Measurements from ENCODE around the gene ST8SIA5. TPM values are rescaled to one million over a fixed set of nuclear protein-coding genes. Genes with fewer than 3 reads are reported as not detected.

Gene ST8SIA5
- total and polyA plus RNA-seq, 2 of the 13 experiments (the other 11 are each of a cell fraction or from before 2014, with no cell fraction given), result 0.07 to 0.20 TPM

DNA sequence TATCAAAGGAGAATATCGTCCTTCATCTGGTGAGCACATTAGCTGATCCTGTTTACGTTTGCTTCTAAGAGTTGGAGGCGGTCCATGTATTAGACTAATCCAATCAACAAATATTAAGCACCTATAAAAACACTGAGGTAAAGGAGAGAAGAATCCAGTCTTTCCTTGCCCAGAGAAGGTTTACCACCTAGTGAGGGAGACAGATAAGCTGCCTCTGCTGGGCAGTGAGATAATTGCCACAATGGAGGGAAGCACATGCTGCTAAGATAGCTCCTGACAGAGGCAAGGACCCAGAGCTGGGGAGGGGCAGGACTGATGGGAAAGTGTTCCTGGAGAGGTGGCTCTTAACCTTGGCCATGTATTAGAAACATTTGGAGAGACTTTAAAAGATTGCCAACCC lies 36.7 kb upstream of the ST8SIA5 start (continued):
- TF ChIP-seq ZNF512B (CRISPR knock-in tag; IDR thresholded peaks at IDR 0.05; ENCODE audit: borderline replicate concordance) (no peak), PRMT3 (CRISPR knock-in tag; IDR thresholded peaks at IDR 0.05; ENCODE audit: borderline replicate concordance, low read depth) (no peak), RXRA (CRISPR knock-in tag; IDR thresholded peaks at IDR 0.05) (no peak), WIZ (CRISPR knock-in tag; IDR thresholded peaks at IDR 0.05) (no peak), FOXO1 (CRISPR knock-in tag; IDR thresholded peaks at IDR 0.05) (no peak), ZNF713 (CRISPR knock-in tag; IDR thresholded peaks at IDR 0.05) (no peak), ZSCAN30 (CRISPR knock-in tag; IDR thresholded peaks at IDR 0.05) (no peak)

- Histone ChIP-seq H3K79me2 (ENCODE audit: insufficient read depth, low read length) (no peaks in the 10 kb centered on the region), H4K20me1 (ENCODE audit: insufficient read depth, low read length) (no peaks in the 10 kb centered on the region), H3K4me3 (replicated peaks in 1 of 3; ENCODE audit: insufficient read depth in 1 of 3, low read depth in 2 of 3, low read length in 3 of 3) (no peak overlapping the region), H3K4me2 (ENCODE audit: low read depth, low read length) (no peak overlapping the region), H3K27me3 (ENCODE audit: control insufficient read depth in 1 of 2, insufficient read depth in 2 of 2, low read length in 2 of 2) (no peaks in the 10 kb centered on the region), H3K36me3 (replicated peaks in 1 of 2; ENCODE audit: control insufficient read depth in 1 of 2, insufficient read depth in 2 of 2, low read length in 2 of 2) (no peaks in the 10 kb centered on the region), H3K9ac (ENCODE audit: insufficient read depth, low read depth, low read length) (no peak overlapping the region), H3K27ac (ENCODE audit: extremely low read length, insufficient read depth, low read length) (no peak overlapping the region), H3K9me3 (ENCODE audit: low read length) (no peaks in the 10 kb centered on the region), H3K4me1 (ENCODE audit: insufficient read depth, low read length) (no peaks in the 10 kb centered on the region), H2AFZ (ENCODE audit: low read length) (no peak overlapping the region)
- 79% methylated on average over 4 of the region's 4 CpGs for WGBS (ENCODE audit: low lambda C conversion rate)
- in situ Hi-C loops (cut with HindIII; ENCODE audit: extremely low pct_ligation_motif_present, low pct_unique_long_range_greater_than_20kb), result no loop called here
- intact Hi-C loops (cut with micrococcal nuclease; ENCODE audit: unreplicated experiment), result no loop called here
- ChIA-PET POLR2A (no interaction called here), CTCF (ENCODE audit: low intra/inter-chr PET ratio, low total read pairs) (no interaction called here)
- BruUV-seq (replicated peaks), result no TSS peak
- FAIRE-seq (no peak), DNase-seq (ENCODE audit: low spot score) (no peak), ATAC-seq (no peak)
- TF ChIP-seq, protein P1, sequence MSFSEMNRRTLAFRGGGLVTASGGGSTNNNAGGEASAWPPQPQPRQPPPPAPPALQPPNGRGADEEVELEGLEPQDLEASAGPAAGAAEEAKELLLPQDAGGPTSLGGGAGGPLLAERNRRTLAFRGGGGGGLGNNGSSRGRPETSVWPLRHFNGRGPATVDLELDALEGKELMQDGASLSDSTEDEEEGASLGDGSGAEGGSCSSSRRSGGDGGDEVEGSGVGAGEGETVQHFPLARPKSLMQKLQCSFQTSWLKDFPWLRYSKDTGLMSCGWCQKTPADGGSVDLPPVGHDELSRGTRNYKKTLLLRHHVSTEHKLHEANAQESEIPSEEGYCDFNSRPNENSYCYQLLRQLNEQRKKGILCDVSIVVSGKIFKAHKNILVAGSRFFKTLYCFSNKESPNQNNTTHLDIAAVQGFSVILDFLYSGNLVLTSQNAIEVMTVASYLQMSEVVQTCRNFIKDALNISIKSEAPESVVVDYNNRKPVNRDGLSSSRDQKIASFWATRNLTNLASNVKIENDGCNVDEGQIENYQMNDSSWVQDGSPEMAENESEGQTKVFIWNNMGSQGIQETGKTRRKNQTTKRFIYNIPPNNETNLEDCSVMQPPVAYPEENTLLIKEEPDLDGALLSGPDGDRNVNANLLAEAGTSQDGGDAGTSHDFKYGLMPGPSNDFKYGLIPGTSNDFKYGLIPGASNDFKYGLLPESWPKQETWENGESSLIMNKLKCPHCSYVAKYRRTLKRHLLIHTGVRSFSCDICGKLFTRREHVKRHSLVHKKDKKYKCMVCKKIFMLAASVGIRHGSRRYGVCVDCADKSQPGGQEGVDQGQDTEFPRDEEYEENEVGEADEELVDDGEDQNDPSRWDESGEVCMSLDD (CRISPR knock-in tag; IDR thresholded peaks at IDR 0.05; ENCODE audit: borderline replicate concordance), result no peak
- TF ChIP-seq HDAC2 (CRISPR knock-in tag; IDR thresholded peaks at IDR 0.05) (no peak), TAF15 (IDR thresholded peaks at IDR 0.05; ENCODE audit: low read depth, low read length, poor library complexity, severe bottlenecking) (no peak), ZNF468 (CRISPR knock-in tag; IDR thresholded peaks at IDR 0.05) (no peak), WIZ (CRISPR knock-in tag; IDR thresholded peaks at IDR 0.05) (no peak), PAX8 (CRISPR knock-in tag; IDR thresholded peaks at IDR 0.05; ENCODE audit: borderline replicate concordance) (no peak), ZSCAN31 (CRISPR knock-in tag; IDR thresholded peaks at IDR 0.05; ENCODE audit: low read depth) (no peak), HCFC1 (IDR thresholded peaks at IDR 0.05; ENCODE audit: low read depth, low read length) (no peak), AHR (CRISPR knock-in tag; IDR thresholded peaks at IDR 0.05) (no peak), ZNF329 (CRISPR knock-in tag; IDR thresholded peaks at IDR 0.05; ENCODE audit: low read depth) (no peak), ZNF850 (CRISPR knock-in tag; conservative IDR thresholded peaks at IDR 0.05) (no peak), ADNP (CRISPR knock-in tag; IDR thresholded peaks at IDR 0.05) (no peak), ZNF326 (CRISPR knock-in tag; IDR thresholded peaks at IDR 0.05; ENCODE audit: borderline replicate concordance) (no peak)
- TF ChIP-seq, protein P2, sequence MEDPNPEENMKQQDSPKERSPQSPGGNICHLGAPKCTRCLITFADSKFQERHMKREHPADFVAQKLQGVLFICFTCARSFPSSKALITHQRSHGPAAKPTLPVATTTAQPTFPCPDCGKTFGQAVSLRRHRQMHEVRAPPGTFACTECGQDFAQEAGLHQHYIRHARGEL (CRISPR knock-in tag; IDR thresholded peaks at IDR 0.05), result no peak
Observed at GRCh38 chr18:46789088-46789487, 32.2 kb upstream of the ST8SIA5 start.
